Fibroblast of skin of right quadriceps (primary cell): ENCODE results near the gene PPP1R18.
"Not testable (repeated sequence)": the region's sequence is repeated elsewhere in the genome, so short reads cannot be mapped to it uniquely, and the experiment has no call there.

ENCODE experiments used
- DNase-seq: peaks from one replicate; pipeline ENCODE4 v3.0.0-alpha.2; 2013

PPP1R18 gene

GRCh38 chr6:30686009-30686907 is at the start of gene PPP1R18:
PPP1R18 (minus strand) TSS chr6:30686645; CDS start chr6:30686018, 627 bp downstream.
- peak; percentile 66 for DNase-seq

GRCh38 chr6:30735668-30736314 is 49.3 kb upstream of the PPP1R18 start:
- DNase-seq = no peak

- no peak for DNase-seq
Observed at GRCh38 chr6:30732237-30732943, 45.9 kb upstream of the PPP1R18 start.

GRCh38 chr6:30730601-30731435 is 44.4 kb upstream of the PPP1R18 start:
- DNase-seq = peak; percentile 54

GRCh38 chr6:30727920-30728553 is 41.6 kb upstream of the PPP1R18 start:
- DNase-seq = no peak

- no peak for DNase-seq
Observed at GRCh38 chr6:30726506-30727413, 40.3 kb upstream of the PPP1R18 start.

GRCh38 chr6:30725713-30726505 is 39.5 kb upstream of the PPP1R18 start:
- peak; percentile 70 for DNase-seq

GRCh38 chr6:30724906-30725667 is 38.6 kb upstream of the PPP1R18 start:
- no peak for DNase-seq

- DNase-seq = not testable (repeated sequence)
Observed at GRCh38 chr6:30723843-30724741, 37.6 kb upstream of the PPP1R18 start.

- DNase-seq = not testable (repeated sequence)
Observed at GRCh38 chr6:30723159-30723842, 36.9 kb upstream of the PPP1R18 start.

- DNase-seq = peak; percentile 74
Observed at GRCh38 chr6:30722280-30723112, 36.1 kb upstream of the PPP1R18 start.

GRCh38 chr6:30722025-30722279 is 35.5 kb upstream of the PPP1R18 start:
- not testable (repeated sequence) for DNase-seq

- peak; percentile 93 for DNase-seq
Observed at GRCh38 chr6:30721198-30722024, 35.0 kb upstream of the PPP1R18 start.

- DNase-seq = peak; percentile 58
Observed at GRCh38 chr6:30720738-30721197, 34.3 kb upstream of the PPP1R18 start.
